A673 (cell line): Measurements from ENCODE around the gene MAEA. TPM values are rescaled to one million over a fixed set of nuclear protein-coding genes. Genes with fewer than 3 reads are reported as not detected.

Source experiments
- BruUV-seq: library from RNA; stranded (reverse); fragments of 400-500 nt; replicated peaks from 2 replicates; lab custom pipeline; 2021; lab: Mats Ljungman, UMichigan
- CTCF ChIA-PET: fragments of 300-600 bp; sonication (Branson Sonifier 250); formaldehyde crosslinking; loops from one replicate; lab custom pipeline; 2022; ENCODE audit warnings: antibody characterized with exemption; lab: Charles Lee
- POLR2A ChIA-PET: fragments of 300-600 bp; sonication (Branson Sonifier 250); formaldehyde crosslinking; loops from one replicate; lab custom pipeline; 2022; ENCODE audit warnings: antibody characterized with exemption; ENCODE audit not compliant: low non-redundant PET; lab: Charles Lee
- DNase-seq: peaks from one replicate; pipeline ENCODE4 v3.0.0-alpha.2; 2015; ENCODE audit warnings: low spot score
- H3K27ac ChIP-seq: fragments of 200-600 bp; sonication (generic); 2 replicates; pipeline ENCODE4 v1.5.1; 2016; ENCODE audit warnings: mixed run types, low read depth, mild to moderate bottlenecking, mixed read lengths, antibody characterized with exemption, low read length; ENCODE audit not compliant: poor library complexity, severe bottlenecking
- H3K27me3 ChIP-seq: fragments of 200-600 bp; sonication (generic); replicated peaks from 2 replicates; pipeline ENCODE4 v1.6.1; 2017; ENCODE audit warnings: mixed run types, low read depth, mild to moderate bottlenecking, mixed read lengths, antibody characterized with exemption, low read length; ENCODE audit not compliant: insufficient read depth, poor library complexity
- H3K36me3 ChIP-seq: fragments of 200-600 bp; sonication (generic); 2 replicates; pipeline ENCODE4 v1.6.1; 2016; ENCODE audit warnings: mixed run types, mild to moderate bottlenecking, mixed read lengths, antibody characterized with exemption, low read length; ENCODE audit not compliant: insufficient read depth, poor library complexity, severe bottlenecking
- H3K4me1 ChIP-seq: fragments of 200-600 bp; sonication (generic); 2 replicates; pipeline ENCODE4 v1.6.1; 2017; ENCODE audit warnings: mixed run types, mild to moderate bottlenecking, mixed read lengths, antibody characterized with exemption, low read length; ENCODE audit not compliant: insufficient read depth, poor library complexity, severe bottlenecking
- H3K4me3 ChIP-seq: fragments of 200-600 bp; sonication (generic); 2 replicates; pipeline ENCODE4 v1.5.1; 2016; ENCODE audit warnings: low read depth, mixed run types, mild to moderate bottlenecking, mixed read lengths, low read length; ENCODE audit not compliant: poor library complexity, severe bottlenecking
- H3K9me3 ChIP-seq: fragments of 200-600 bp; sonication (generic); 2 replicates; pipeline ENCODE4 v1.6.1; 2016; ENCODE audit warnings: mixed run types, low read depth, mild to moderate bottlenecking, mixed read lengths, antibody characterized with exemption, low read length; ENCODE audit not compliant: poor library complexity, severe bottlenecking
- EZH2 ChIP-seq: fragments of 200-600 bp; sonication (generic); IDR thresholded peaks from 2 replicates; pipeline ENCODE4 v1.6.1; 2017; ENCODE audit warnings: borderline replicate concordance, low read depth, mild to moderate bottlenecking, mixed read lengths, antibody characterized with exemption, low read length; ENCODE audit not compliant: poor library complexity, severe bottlenecking
- intact Hi-C: fragments of 100-400 bp; cut with micrococcal nuclease; formaldehyde crosslinking; loops from one replicate; pipeline ENCODE4 v1.10.0; 2022; ENCODE audit not compliant: unreplicated experiment
- total RNA-seq: library from RNA; stranded (reverse); gene quantifications from 2 replicates; pipeline ENCODE4 v1.2.3, GENCODE V29; 2021
- TF ChIP-seq, protein P1 (sequence below): fragments of 300-800, 200-600 bp; sonication (generic); conservative IDR thresholded peaks from 2 replicates; pipeline ENCODE4 v1.5.1; 2017; ENCODE audit warnings: low read depth, mild to moderate bottlenecking, antibody characterized with exemption, low read length, moderate library complexity, mixed read lengths

MAEA gene
- total RNA-seq, 1 experiment from 2014 or later, result 87.0 TPM

- DNase-seq, result no peak
- BruUV-seq, result no TSS peak
- H3K9me3 ChIP-seq, result peaks cover 57% of the 10 kb centered on the region
- peaks cover 16% of the 10 kb centered on the region for H3K36me3 ChIP-seq
- POLR2A ChIA-PET, result no interaction called here
- intact Hi-C loops, result no loop called here
- H3K27ac ChIP-seq, result no peak overlapping the region
- TF ChIP-seq, protein P1, sequence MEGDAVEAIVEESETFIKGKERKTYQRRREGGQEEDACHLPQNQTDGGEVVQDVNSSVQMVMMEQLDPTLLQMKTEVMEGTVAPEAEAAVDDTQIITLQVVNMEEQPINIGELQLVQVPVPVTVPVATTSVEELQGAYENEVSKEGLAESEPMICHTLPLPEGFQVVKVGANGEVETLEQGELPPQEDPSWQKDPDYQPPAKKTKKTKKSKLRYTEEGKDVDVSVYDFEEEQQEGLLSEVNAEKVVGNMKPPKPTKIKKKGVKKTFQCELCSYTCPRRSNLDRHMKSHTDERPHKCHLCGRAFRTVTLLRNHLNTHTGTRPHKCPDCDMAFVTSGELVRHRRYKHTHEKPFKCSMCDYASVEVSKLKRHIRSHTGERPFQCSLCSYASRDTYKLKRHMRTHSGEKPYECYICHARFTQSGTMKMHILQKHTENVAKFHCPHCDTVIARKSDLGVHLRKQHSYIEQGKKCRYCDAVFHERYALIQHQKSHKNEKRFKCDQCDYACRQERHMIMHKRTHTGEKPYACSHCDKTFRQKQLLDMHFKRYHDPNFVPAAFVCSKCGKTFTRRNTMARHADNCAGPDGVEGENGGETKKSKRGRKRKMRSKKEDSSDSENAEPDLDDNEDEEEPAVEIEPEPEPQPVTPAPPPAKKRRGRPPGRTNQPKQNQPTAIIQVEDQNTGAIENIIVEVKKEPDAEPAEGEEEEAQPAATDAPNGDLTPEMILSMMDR, result no peak
- no peak for TF ChIP-seq EZH2
- CTCF ChIA-PET, result no interaction called here
- no peak overlapping the region for H3K4me3 ChIP-seq
- H3K27me3 ChIP-seq, result no peaks in the 10 kb centered on the region
- H3K4me1 ChIP-seq, result peaks cover 5% of the 10 kb centered on the region
Measured at GRCh38 chr4:1251773-1252066, 38.0 kb upstream of the MAEA start.

DNA sequence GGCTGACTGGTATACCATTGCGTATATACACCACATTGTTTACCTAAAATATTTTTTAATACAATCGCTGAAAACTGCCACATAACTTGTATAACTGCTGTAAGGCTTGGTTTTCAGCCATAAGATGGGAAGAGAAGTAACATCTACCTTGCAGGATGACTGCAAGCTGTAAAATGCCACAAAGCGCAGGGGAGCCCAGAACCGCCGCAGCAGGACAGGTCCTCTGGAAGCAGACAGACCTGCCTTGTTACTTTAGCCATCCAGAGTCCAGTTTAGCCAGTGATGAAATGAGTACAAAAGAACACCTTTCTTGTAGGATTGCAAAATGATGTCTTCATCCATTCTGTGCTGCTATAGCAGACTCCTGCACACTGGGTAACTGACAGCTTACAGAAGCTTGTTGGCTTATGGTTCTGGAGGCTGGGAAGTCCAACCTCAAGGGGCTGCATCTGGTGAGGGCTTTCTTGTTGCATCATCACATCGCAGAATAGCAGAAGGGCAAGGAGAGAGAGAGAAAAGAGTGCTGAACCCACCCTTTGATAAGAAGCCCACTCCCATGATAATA is 36.7 kb upstream of the MAEA start:
- TF ChIP-seq, protein P1, result no peak
- no peak for TF ChIP-seq EZH2
- POLR2A ChIA-PET, result no interaction called here
- BruUV-seq, result no TSS peak

DNA sequence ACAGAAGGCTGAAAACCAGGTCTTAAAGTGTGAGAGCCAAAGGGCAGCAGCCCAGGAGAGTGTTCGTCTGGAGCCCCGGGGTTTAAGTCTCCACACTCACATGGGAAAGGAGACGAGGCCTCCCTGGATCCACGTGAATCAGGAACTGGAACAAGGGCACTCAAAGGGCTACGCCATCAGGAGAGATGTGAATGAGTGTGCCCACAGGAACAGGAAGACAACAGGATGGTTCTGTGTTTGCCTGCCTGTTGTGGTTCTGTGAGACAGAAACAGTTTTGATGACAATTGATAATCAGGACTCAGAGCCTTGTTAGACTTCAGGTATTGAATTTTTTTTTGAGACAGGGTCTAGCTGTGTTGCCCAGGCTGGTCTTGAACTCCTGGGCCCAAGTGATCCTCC is 35.9 kb upstream of the MAEA start:
- BruUV-seq, result no TSS peak
- Histone ChIP-seq H3K4me1 (no peaks in the 10 kb centered on the region), H3K4me3 (no peak overlapping the region), H3K27ac (no peak overlapping the region), H3K36me3 (peaks cover 16% of the 10 kb centered on the region), H3K9me3 (peaks cover 57% of the 10 kb centered on the region), H3K27me3 (no peaks in the 10 kb centered on the region)
- intact Hi-C loops, result no loop called here
- ChIA-PET CTCF (no interaction called here), POLR2A (no interaction called here)
- TF ChIP-seq EZH2, result no peak
- TF ChIP-seq, protein P1, result no peak
- DNase-seq, result no peak

More for the DNA sequence above, 36.7 kb upstream of the MAEA start:
- CTCF ChIA-PET, result no interaction called here
- no peak overlapping the region for H3K4me3 ChIP-seq
- peaks cover 57% of the 10 kb centered on the region for H3K9me3 ChIP-seq
- no peaks in the 10 kb centered on the region for H3K4me1 ChIP-seq
- peaks cover 16% of the 10 kb centered on the region for H3K36me3 ChIP-seq
- no peak for DNase-seq
- H3K27ac ChIP-seq, result no peak overlapping the region
- intact Hi-C loops, result no loop called here
- no peaks in the 10 kb centered on the region for H3K27me3 ChIP-seq
